ENCODE measurements around the gene PPP2R2B. TPM values are rescaled to one million over a fixed set of nuclear protein-coding genes. Genes with fewer than 3 reads are reported as not detected.
"Not testable (repeated sequence)": the region's sequence is repeated elsewhere in the genome, so short reads cannot be mapped to it uniquely, and the experiment has no call there.

The PPP2R2B gene
- total RNA-seq, 2 experiments from 2014 or later: 1.0 to 1.1 TPM

GRCh38 chr5:146622391-146622790 is 256.2 kb downstream of the PPP2R2B start:
- POLR2A ChIA-PET: no interaction called here
- no peak for DNase-seq

GRCh38 chr5:146620669-146621051 is 257.9 kb downstream of the PPP2R2B start:
- Mint-ChIP-seq H3K4me3 (no peak overlapping the region), H3K27me3 (no peaks in the 10 kb centered on the region), H3K4me1 (ENCODE audit: low read depth) (no peaks in the 10 kb centered on the region)

More at GRCh38 chr5:146622391-146622790, 256.2 kb downstream of the PPP2R2B start:
- Mint-ChIP-seq H3K9me3 (peaks cover 3% of the 10 kb centered on the region), H3K27ac (no peak overlapping the region), H3K4me1 (ENCODE audit: low read depth) (no peaks in the 10 kb centered on the region), H3K36me3 (no peaks in the 10 kb centered on the region), H3K27me3 (no peaks in the 10 kb centered on the region), H3K4me3 (no peak overlapping the region)
- intact Hi-C loops (cut with micrococcal nuclease): no loop called here
- CTCF ChIA-PET: no interaction called here

GRCh38 chr5:146620031-146620668 is 258.4 kb downstream of the PPP2R2B start:
- Mint-ChIP-seq H3K27ac (no peak overlapping the region), H3K9me3 (peaks cover 16% of the 10 kb centered on the region), H3K27me3 (no peaks in the 10 kb centered on the region), H3K36me3 (no peaks in the 10 kb centered on the region), H3K4me1 (ENCODE audit: low read depth) (no peaks in the 10 kb centered on the region), H3K4me3 (no peak overlapping the region)
- DNase-seq: no peak
- CTCF ChIA-PET: interaction anchor here (0.6 kb wide), 1 partner anchor 50 kb away, joined by 3 read pairs; no protein-coding TSS in a partner anchor
- POLR2A ChIA-PET: no interaction called here
- intact Hi-C loops (cut with micrococcal nuclease): no loop called here

More at GRCh38 chr5:146620669-146621051, 257.9 kb downstream of the PPP2R2B start:
- no peak for DNase-seq
- no peak overlapping the region for H3K27ac Mint-ChIP-seq
- H3K36me3 Mint-ChIP-seq: no peaks in the 10 kb centered on the region
- ChIA-PET POLR2A (no interaction called here), CTCF (interaction anchor here (0.6 kb wide), 1 partner anchor 49 kb away, joined by 3 read pairs; no protein-coding TSS in a partner anchor)
- peaks cover 13% of the 10 kb centered on the region for H3K9me3 Mint-ChIP-seq
- intact Hi-C loops (cut with micrococcal nuclease): no loop called here

- intact Hi-C loops (cut with micrococcal nuclease): no loop called here
- POLR2A ChIA-PET: no interaction called here
- H3K36me3 Mint-ChIP-seq: no peaks in the 10 kb centered on the region
- no peaks in the 10 kb centered on the region for H3K4me1 Mint-ChIP-seq (ENCODE audit: low read depth)
- H3K9me3 Mint-ChIP-seq: peaks cover 16% of the 10 kb centered on the region
- no peaks in the 10 kb centered on the region for H3K27me3 Mint-ChIP-seq
- DNase-seq: no peak
- no peak overlapping the region for H3K27ac Mint-ChIP-seq
- no peak overlapping the region for H3K4me3 Mint-ChIP-seq
- CTCF ChIA-PET: no interaction called here
Observed at GRCh38 chr5:146618434-146618833, 260.1 kb downstream of the PPP2R2B start.

- CTCF ChIA-PET; H3K27me3 Mint-ChIP-seq; H3K36me3 Mint-ChIP-seq; POLR2A ChIA-PET; DNase-seq; H3K9me3 Mint-ChIP-seq; H3K4me1 Mint-ChIP-seq (ENCODE audit: low read depth); intact Hi-C loops (cut with micrococcal nuclease); H3K27ac Mint-ChIP-seq; H3K4me3 Mint-ChIP-seq: not testable (repeated sequence)
Observed at GRCh38 chr5:146609731-146610130, 268.8 kb downstream of the PPP2R2B start.

GRCh38 chr5:146607659-146608332 is 270.8 kb downstream of the PPP2R2B start:
- Mint-ChIP-seq H3K27me3 (no peaks in the 10 kb centered on the region), H3K4me3 (no peak overlapping the region), H3K27ac (no peak overlapping the region), H3K4me1 (ENCODE audit: low read depth) (no peaks in the 10 kb centered on the region), H3K36me3 (no peaks in the 10 kb centered on the region), H3K9me3 (peaks cover 2% of the 10 kb centered on the region)
- intact Hi-C loops (cut with micrococcal nuclease): no loop called here
- CTCF ChIA-PET: no interaction called here
- no peak for DNase-seq
- POLR2A ChIA-PET: no interaction called here

- POLR2A ChIA-PET: no interaction called here
- CTCF ChIA-PET: no interaction called here
- peaks cover 2% of the 10 kb centered on the region for H3K9me3 Mint-ChIP-seq
- H3K27ac Mint-ChIP-seq: no peak overlapping the region
- H3K27me3 Mint-ChIP-seq: no peaks in the 10 kb centered on the region
- no peak overlapping the region for H3K4me3 Mint-ChIP-seq
- H3K4me1 Mint-ChIP-seq (ENCODE audit: low read depth): no peaks in the 10 kb centered on the region
- intact Hi-C loops (cut with micrococcal nuclease): no loop called here
- no peaks in the 10 kb centered on the region for H3K36me3 Mint-ChIP-seq
- no peak for DNase-seq
Observed at GRCh38 chr5:146606893-146607292, 271.7 kb downstream of the PPP2R2B start.

- no peaks in the 10 kb centered on the region for H3K4me1 Mint-ChIP-seq (ENCODE audit: low read depth)
- no peaks in the 10 kb centered on the region for H3K36me3 Mint-ChIP-seq
- intact Hi-C loops (cut with micrococcal nuclease): no loop called here
- ChIA-PET POLR2A (no interaction called here), CTCF (no interaction called here)
- no peak for DNase-seq
- H3K9me3 Mint-ChIP-seq: no peaks in the 10 kb centered on the region
- H3K27me3 Mint-ChIP-seq: no peaks in the 10 kb centered on the region
- H3K27ac Mint-ChIP-seq: no peak overlapping the region
- H3K4me3 Mint-ChIP-seq: no peak overlapping the region
Observed at GRCh38 chr5:146600376-146600775, 278.2 kb downstream of the PPP2R2B start.

GRCh38 chr5:146599261-146599660 is 279.3 kb downstream of the PPP2R2B start:
- ChIA-PET POLR2A (no interaction called here), CTCF (no interaction called here)
- Mint-ChIP-seq H3K27me3 (no peaks in the 10 kb centered on the region), H3K27ac (no peak overlapping the region), H3K9me3 (no peaks in the 10 kb centered on the region), H3K36me3 (no peaks in the 10 kb centered on the region), H3K4me1 (ENCODE audit: low read depth) (no peaks in the 10 kb centered on the region), H3K4me3 (no peak overlapping the region)
- DNase-seq: no peak
- intact Hi-C loops (cut with micrococcal nuclease): no loop called here

GRCh38 chr5:146595088-146595487 is 283.5 kb downstream of the PPP2R2B start:
- Mint-ChIP-seq H3K4me1 (ENCODE audit: low read depth) (no peaks in the 10 kb centered on the region), H3K4me3 (no peak overlapping the region), H3K27ac (no peak overlapping the region), H3K9me3 (no peaks in the 10 kb centered on the region), H3K36me3 (no peaks in the 10 kb centered on the region), H3K27me3 (no peaks in the 10 kb centered on the region)
- intact Hi-C loops (cut with micrococcal nuclease): no loop called here
- CTCF ChIA-PET: no interaction called here
- POLR2A ChIA-PET: no interaction called here
- no peak for DNase-seq

GRCh38 chr5:146592352-146592751 is 286.2 kb downstream of the PPP2R2B start:
- ChIA-PET CTCF (no interaction called here), POLR2A (no interaction called here)
- Mint-ChIP-seq H3K9me3 (no peaks in the 10 kb centered on the region), H3K27ac (no peak overlapping the region), H3K27me3 (no peaks in the 10 kb centered on the region), H3K4me3 (no peak overlapping the region), H3K4me1 (ENCODE audit: low read depth) (no peaks in the 10 kb centered on the region), H3K36me3 (no peaks in the 10 kb centered on the region)
- no peak for DNase-seq
- intact Hi-C loops (cut with micrococcal nuclease): no loop called here

- no peaks in the 10 kb centered on the region for H3K36me3 Mint-ChIP-seq
- H3K27me3 Mint-ChIP-seq: peaks cover 3% of the 10 kb centered on the region
- H3K4me3 Mint-ChIP-seq: no peak overlapping the region
- ChIA-PET POLR2A (interaction anchor here (0.6 kb wide), 1 partner anchor 610 kb away, joined by 3 read pairs; no protein-coding TSS in a partner anchor), CTCF (no interaction called here)
- intact Hi-C loops (cut with micrococcal nuclease): no loop called here
- H3K9me3 Mint-ChIP-seq: no peaks in the 10 kb centered on the region
- DNase-seq: no peak
- H3K27ac Mint-ChIP-seq: no peak overlapping the region
- H3K4me1 Mint-ChIP-seq (ENCODE audit: low read depth): no peaks in the 10 kb centered on the region
Observed at GRCh38 chr5:146589028-146589345, 289.6 kb downstream of the PPP2R2B start.

- H3K4me3 Mint-ChIP-seq: no peak overlapping the region
- no peak for DNase-seq
- H3K27me3 Mint-ChIP-seq: peaks cover 3% of the 10 kb centered on the region
- no peak overlapping the region for H3K27ac Mint-ChIP-seq
- H3K4me1 Mint-ChIP-seq (ENCODE audit: low read depth): no peaks in the 10 kb centered on the region
- H3K36me3 Mint-ChIP-seq: no peaks in the 10 kb centered on the region
- H3K9me3 Mint-ChIP-seq: no peaks in the 10 kb centered on the region
- intact Hi-C loops (cut with micrococcal nuclease): no loop called here
- ChIA-PET POLR2A (no interaction called here), CTCF (no interaction called here)
Observed at GRCh38 chr5:146588331-146589027, 290.1 kb downstream of the PPP2R2B start.
